ENCODE measurements around the gene GPR146. TPM values are rescaled to one million over a fixed set of nuclear protein-coding genes. Genes with fewer than 3 reads are reported as not detected.
"Not testable (repeated sequence)": the region's sequence is repeated elsewhere in the genome, so short reads cannot be mapped to it uniquely, and the experiment has no call there.

GPR146 gene
- total RNA-seq, 2 experiments from 2014 or later, result 5.6 to 8.5 TPM

DNA sequence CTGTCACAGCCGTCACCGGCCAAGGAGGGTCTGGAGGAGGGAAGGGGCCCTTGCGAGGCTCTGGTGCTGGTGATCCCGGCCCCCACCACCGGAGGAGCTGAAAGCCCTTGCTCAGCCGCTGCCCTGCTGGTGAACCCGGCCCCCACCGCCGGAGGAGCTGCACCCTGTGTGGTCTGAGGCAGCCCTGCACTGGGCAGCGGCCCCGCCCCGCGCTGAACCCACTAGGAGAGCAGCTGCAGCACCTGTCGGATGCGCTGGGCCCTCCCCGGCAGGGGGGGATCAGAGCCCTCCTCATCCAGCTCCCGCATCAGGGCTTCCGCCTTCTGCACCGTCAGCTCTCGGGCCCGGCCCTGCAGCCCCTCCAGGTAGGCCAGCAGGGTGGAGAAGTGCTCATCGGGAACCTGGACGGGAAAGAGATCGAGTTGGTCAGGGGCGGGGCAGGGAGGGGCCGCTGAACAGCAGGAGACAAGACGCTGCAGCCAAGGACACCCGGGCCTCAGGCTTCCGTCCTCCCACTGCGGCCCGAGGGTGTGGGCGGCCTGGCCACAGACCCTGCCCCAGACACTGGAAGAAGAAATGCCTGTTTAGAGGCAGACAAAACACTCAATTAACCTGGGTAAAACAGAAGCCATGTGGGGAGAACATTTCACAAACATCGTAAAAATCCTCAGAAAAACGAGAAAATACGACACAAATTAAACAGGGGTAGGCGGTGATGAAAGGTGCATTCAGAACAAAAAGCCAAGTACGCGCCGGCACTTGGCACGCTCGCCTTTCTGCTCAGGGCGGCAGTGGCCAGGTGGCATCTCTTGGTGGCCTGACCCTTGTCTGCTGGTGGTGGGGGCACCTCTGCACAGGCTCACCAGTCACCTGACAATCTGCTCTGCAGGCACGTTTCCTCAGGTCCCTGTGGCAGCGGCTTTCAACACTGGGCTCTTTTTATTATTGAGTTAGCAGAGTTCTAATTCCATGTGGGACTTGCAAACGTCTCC lies 46.6 kb upstream of the GPR146 start:
- Mint-ChIP-seq H3K27me3 (no peaks in the 10 kb centered on the region), H3K4me1 (ENCODE audit: low read depth) (peaks cover 5% of the 10 kb centered on the region), H3K4me3 (no peak overlapping the region), H3K36me3 (ENCODE audit: low read depth) (no peaks in the 10 kb centered on the region), H3K9me3 (no peaks in the 10 kb centered on the region), H3K27ac (no peak overlapping the region)
- no peak for ATAC-seq
- DNase-seq, result no peak
- CTCF ChIA-PET, result interaction anchor here (6.3 kb wide), 1 partner anchor 66 kb away, joined by 204 read pairs; no protein-coding TSS in a partner anchor
- intact Hi-C loops (cut with micrococcal nuclease), result loop anchor here (10.0 kb wide), 2 partner anchors 47 to 167 kb away; partner anchors contain the start of genes GPR146 and ZFAND2A
- POLR2A ChIA-PET, result no interaction called here
- TF ChIP-seq, protein P1, sequence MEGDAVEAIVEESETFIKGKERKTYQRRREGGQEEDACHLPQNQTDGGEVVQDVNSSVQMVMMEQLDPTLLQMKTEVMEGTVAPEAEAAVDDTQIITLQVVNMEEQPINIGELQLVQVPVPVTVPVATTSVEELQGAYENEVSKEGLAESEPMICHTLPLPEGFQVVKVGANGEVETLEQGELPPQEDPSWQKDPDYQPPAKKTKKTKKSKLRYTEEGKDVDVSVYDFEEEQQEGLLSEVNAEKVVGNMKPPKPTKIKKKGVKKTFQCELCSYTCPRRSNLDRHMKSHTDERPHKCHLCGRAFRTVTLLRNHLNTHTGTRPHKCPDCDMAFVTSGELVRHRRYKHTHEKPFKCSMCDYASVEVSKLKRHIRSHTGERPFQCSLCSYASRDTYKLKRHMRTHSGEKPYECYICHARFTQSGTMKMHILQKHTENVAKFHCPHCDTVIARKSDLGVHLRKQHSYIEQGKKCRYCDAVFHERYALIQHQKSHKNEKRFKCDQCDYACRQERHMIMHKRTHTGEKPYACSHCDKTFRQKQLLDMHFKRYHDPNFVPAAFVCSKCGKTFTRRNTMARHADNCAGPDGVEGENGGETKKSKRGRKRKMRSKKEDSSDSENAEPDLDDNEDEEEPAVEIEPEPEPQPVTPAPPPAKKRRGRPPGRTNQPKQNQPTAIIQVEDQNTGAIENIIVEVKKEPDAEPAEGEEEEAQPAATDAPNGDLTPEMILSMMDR (IDR thresholded peaks at IDR 0.05), result peak; percentile 18

DNA sequence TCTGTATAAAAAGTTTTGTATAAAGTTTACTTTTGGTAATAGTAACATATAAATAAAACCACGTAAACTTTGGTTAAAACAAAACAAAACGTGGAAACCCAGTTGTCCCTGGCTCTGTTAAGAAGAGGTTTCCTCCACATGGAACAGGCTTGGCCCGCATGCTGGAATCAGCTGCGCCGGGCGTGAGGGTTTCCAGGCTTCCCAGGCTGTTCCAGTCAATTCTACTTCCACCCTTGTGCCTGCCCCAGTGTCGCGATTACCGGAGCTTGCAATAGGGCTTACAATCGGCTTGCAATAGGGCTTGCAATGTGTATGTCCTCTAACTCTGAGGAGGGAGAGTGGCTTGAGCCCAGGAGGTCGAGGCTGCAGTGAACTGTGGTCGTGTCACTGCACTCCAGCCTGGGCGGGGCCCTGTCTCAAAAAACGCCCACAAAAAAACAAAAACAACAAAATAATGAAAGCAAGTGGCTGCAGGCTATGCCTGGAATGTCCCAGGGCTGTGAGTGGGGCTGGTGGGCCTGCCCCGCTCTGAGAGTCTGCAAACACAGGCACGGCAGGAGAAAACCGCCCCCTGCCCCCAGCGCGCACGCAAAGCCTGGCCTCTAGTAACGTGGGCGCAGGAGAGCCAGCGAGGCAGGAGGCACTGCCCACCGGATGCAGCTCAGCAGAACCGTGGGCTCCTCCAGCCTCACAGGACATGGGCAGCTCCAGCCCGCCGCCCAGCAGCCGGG lies 45.0 kb upstream of the GPR146 start:
- CTCF ChIA-PET, result no interaction called here
- TF ChIP-seq, protein P1 (IDR thresholded peaks at IDR 0.05), result no peak
- Mint-ChIP-seq H3K27ac (no peak overlapping the region), H3K9me3 (no peaks in the 10 kb centered on the region), H3K27me3 (no peaks in the 10 kb centered on the region), H3K4me1 (ENCODE audit: low read depth) (no peaks in the 10 kb centered on the region), H3K36me3 (ENCODE audit: low read depth) (no peaks in the 10 kb centered on the region), H3K4me3 (no peak overlapping the region)
- no peak for ATAC-seq
- intact Hi-C loops (cut with micrococcal nuclease), result loop anchor here (10.0 kb wide), 2 partner anchors 45 to 165 kb away; partner anchors contain the start of genes GPR146 and ZFAND2A
- DNase-seq, result no peak
- POLR2A ChIA-PET, result interaction anchor here (1.3 kb wide), 1 partner anchor 66 kb away, joined by 3 read pairs; no protein-coding TSS in a partner anchor

DNA sequence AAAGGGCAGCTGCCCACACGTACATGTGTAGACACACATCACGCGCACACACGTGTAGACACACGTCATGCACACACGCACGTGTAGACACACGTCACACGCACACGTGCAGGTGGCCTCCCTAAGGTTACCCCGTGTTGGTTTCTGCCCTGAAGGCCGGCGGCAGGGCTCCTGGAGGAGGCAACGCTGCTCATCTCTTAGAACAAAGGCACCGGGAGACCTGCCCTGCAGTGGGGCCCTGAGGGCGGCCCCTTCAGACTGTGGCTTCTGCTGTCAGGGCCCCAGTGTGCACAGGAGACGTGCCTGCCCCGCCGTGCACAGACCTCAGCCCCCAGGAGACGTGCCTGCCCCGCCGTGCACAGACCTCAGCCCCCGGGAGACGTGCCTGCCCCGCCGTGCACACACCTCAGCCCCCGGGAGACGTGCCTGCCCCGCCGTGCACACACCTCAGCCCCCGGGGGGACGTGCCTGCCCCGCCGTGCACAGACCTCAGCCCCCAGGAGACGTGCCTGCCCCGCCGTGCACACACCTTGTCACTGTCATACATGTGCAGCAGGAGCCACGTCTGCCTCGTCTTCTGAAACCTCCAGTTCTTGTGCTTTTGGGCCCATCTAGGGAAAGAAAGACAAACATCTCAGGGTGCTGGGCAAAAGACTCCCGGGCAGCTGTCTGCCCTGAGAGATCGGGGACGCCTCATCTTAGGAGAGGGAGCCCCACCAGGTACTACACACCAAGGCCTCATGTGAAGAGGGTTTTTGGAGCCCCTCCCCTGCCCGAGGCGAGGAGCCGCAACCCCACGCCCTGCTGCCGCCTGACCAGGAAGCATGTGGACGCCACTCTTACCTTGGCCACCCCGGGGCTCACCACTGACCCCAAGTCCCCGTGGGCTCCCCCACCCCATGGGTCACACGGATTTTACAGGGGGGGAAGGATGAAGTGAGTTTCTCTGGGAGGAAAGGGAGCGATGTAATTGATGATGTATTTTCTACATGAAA lies 44.1 kb upstream of the GPR146 start:
- no peak for DNase-seq
- H3K27me3 Mint-ChIP-seq, result no peaks in the 10 kb centered on the region
- CTCF ChIA-PET, result no interaction called here
- no peak overlapping the region for H3K4me3 Mint-ChIP-seq
- no peak overlapping the region for H3K27ac Mint-ChIP-seq
- POLR2A ChIA-PET, result interaction anchor here (1.3 kb wide), 1 partner anchor 65 kb away, joined by 3 read pairs; no protein-coding TSS in a partner anchor
- TF ChIP-seq, protein P1 (IDR thresholded peaks at IDR 0.05), result no peak
- no peak for ATAC-seq
- H3K36me3 Mint-ChIP-seq (ENCODE audit: low read depth), result no peaks in the 10 kb centered on the region
- H3K4me1 Mint-ChIP-seq (ENCODE audit: low read depth), result no peaks in the 10 kb centered on the region
- H3K9me3 Mint-ChIP-seq, result no peaks in the 10 kb centered on the region
- intact Hi-C loops (cut with micrococcal nuclease), result loop anchor here (10.0 kb wide), 2 partner anchors 45 to 165 kb away; partner anchors contain the start of genes GPR146 and ZFAND2A

DNA sequence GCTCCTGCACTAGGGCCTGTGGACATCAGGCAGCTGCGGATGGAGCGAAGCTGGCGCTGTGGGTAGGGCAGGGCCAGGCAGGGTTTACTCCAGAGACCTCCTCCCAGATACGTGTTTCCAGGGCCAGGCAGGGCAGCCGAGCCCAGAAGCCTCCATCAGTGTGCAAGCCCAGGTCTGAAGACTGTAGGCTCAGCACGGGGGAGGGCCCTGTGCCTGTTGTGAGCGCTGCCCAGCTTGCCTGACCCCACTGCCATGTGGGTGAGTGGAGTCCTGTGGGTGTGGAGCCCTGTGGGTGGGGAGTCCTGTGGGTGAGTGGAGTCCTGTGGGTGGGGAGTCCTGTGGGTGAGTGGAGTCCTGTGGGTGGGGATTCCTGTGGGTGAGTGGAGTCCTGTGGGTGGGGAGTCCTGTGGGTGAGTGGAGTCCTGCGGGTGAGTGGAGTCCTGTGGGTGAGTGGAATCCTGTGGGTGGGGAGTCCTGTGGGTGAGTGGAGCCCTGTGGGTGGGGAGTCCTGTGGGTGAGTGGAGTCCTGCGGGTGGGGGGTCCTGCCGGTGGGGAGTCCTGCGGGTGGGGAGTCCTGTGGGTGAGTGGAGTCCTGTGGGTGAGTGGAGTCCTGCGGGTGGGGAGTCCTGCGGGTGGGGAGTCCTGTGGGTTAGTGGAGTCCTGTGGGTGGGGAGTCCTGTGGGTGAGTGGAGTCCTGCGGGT lies 43.1 kb upstream of the GPR146 start:
- H3K4me1 Mint-ChIP-seq (ENCODE audit: low read depth); intact Hi-C loops (cut with micrococcal nuclease); H3K27ac Mint-ChIP-seq; H3K27me3 Mint-ChIP-seq; POLR2A ChIA-PET; DNase-seq; H3K4me3 Mint-ChIP-seq; H3K36me3 Mint-ChIP-seq (ENCODE audit: low read depth); CTCF ChIA-PET; H3K9me3 Mint-ChIP-seq: not testable (repeated sequence)
- peak; percentile 56 for ATAC-seq

DNA sequence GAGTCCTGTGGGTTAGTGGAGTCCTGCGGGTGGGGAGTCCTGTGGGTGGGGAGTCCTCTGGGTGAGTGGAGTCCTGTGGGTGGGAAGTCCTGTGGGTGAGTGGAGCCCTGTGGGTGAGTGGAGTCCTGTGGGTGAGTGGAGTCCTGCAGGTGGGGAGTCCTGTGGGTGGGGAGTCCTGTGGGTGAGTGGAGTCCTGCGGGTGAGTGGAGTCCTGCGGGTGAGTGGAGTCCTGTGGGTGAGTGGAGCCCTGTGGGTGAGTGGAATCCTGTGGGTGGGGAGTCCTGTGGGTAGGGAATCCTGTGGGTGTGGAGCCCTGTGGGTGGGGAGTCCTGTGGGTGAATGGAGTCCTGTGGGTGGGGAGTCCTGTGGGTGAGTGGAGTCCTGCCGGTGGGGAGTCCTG lies 42.3 kb upstream of the GPR146 start:
- H3K4me3 Mint-ChIP-seq; CTCF ChIA-PET; ATAC-seq; POLR2A ChIA-PET; H3K36me3 Mint-ChIP-seq (ENCODE audit: low read depth); DNase-seq; H3K9me3 Mint-ChIP-seq; H3K27me3 Mint-ChIP-seq; H3K4me1 Mint-ChIP-seq (ENCODE audit: low read depth); intact Hi-C loops (cut with micrococcal nuclease); H3K27ac Mint-ChIP-seq: not testable (repeated sequence)

DNA sequence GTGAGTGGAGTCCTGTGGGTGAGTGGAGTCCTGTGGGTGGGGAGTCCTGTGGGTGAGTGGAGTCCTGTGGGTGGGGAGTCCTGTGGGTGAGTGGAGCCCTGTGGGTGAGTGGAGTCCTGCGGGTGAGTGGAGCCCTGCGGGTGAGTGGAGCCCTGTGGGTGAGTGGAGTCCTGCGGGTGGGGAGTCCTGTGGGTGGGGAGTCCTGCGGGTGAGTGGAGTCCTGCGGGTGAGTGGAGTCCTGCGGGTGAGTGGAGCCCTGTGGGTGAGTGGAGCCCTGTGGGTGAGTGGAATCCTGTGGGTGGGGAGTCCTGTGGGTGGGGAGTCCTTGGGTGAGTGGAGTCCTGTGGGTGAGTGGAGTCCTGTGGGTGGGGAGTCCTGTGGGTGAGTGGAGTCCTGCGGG lies 41.9 kb upstream of the GPR146 start:
- H3K27me3 Mint-ChIP-seq; ATAC-seq; H3K36me3 Mint-ChIP-seq (ENCODE audit: low read depth); H3K27ac Mint-ChIP-seq; H3K4me1 Mint-ChIP-seq (ENCODE audit: low read depth); H3K9me3 Mint-ChIP-seq; POLR2A ChIA-PET; CTCF ChIA-PET; intact Hi-C loops (cut with micrococcal nuclease); H3K4me3 Mint-ChIP-seq; DNase-seq: not testable (repeated sequence)

Measured in activated CD8-positive, alpha-beta T cell treated with anti-CD3 and anti-CD28 coated beads for 36 hours (primary cell).